Panc1 (cell line): Measurements from ENCODE around the gene ADAM21.

Source experiments
- CTCF ChIP-seq: fragments of 450-650 bp; IDR thresholded peaks from 2 replicates; pipeline ENCODE4 v1.5.1; 2017; ENCODE audit warnings: mild to moderate bottlenecking
- POLR2AphosphoS5 ChIP-seq: IDR thresholded peaks from 2 replicates; pipeline ENCODE4 v1.6.1; 2012; ENCODE audit warnings: mild to moderate bottlenecking, low read depth, low read length, moderate library complexity
- REST ChIP-seq, 2 experiments: IDR thresholded peaks; 2 replicates each; pipeline ENCODE4 v1.6.1; 2011 to 2012; ENCODE audit warnings: low read depth in 2 of 2, control low read depth in 1 of 2, low read length in 1 of 2, mild to moderate bottlenecking in 1 of 2, moderate library complexity in 1 of 2; ENCODE audit not compliant: insufficient read depth in 1 of 2
- SIN3A ChIP-seq: IDR thresholded peaks from 2 replicates; pipeline ENCODE4 v1.6.1; 2012; ENCODE audit warnings: low read depth, mild to moderate bottlenecking, low read length, moderate library complexity, borderline replicate concordance; ENCODE audit not compliant: insufficient read depth
- TCF7L2 ChIP-seq: IDR thresholded peaks from 2 replicates; pipeline ENCODE4 v1.6.1; 2011; ENCODE audit warnings: mild to moderate bottlenecking, low read depth, low read length, inconsistent platforms

GRCh38 chr14:70454731-70455130 lies 2.8 kb downstream of the ADAM21 start:
- no peak for TF ChIP-seq CTCF
- TF ChIP-seq POLR2AphosphoS5 = no peak
- no peak for TF ChIP-seq REST (IDR thresholded peaks at IDR 0.05; ENCODE audit: insufficient read depth in 1 of 2, low read depth in 2 of 2, low read length in 1 of 2)
- no peak for TF ChIP-seq TCF7L2
- TF ChIP-seq SIN3A = no peak
